ENCODE measurements around the gene YAP1.

YAP1 gene

GRCh38 chr11:102071497-102072472 lies 38.5 kb upstream of the YAP1 start:
- Histone ChIP-seq H3K4me1 (ENCODE audit: control insufficient read depth in 1 of 2, insufficient read depth in 1 of 2, low read depth in 1 of 2, low read length in 1 of 2) (no peaks in the 10 kb centered on the region), H3K36me3 (no peaks in the 10 kb centered on the region), H3K27ac (no peak overlapping the region), H3K9me3 (peaks cover 3% of the 10 kb centered on the region), H3K27me3 (no peaks in the 10 kb centered on the region), H3K4me3 (ENCODE audit: low read depth in 1 of 2, low read length in 1 of 2) (no peak overlapping the region)
- no peak for TF ChIP-seq CTCF (IDR thresholded peaks at IDR 0.05)

- Histone ChIP-seq H3K27ac (no peak overlapping the region), H3K9me3 (peaks cover 3% of the 10 kb centered on the region), H3K4me1 (ENCODE audit: control insufficient read depth in 1 of 2, insufficient read depth in 1 of 2, low read depth in 1 of 2, low read length in 1 of 2) (no peaks in the 10 kb centered on the region)
Observed at GRCh38 chr11:102073253-102073652, 37.0 kb upstream of the YAP1 start.

GRCh38 chr11:102079625-102080024 lies 30.6 kb upstream of the YAP1 start:
- Histone ChIP-seq H3K36me3 (no peaks in the 10 kb centered on the region), H3K4me1 (ENCODE audit: control insufficient read depth in 1 of 2, insufficient read depth in 1 of 2, low read depth in 1 of 2, low read length in 1 of 2) (no peaks in the 10 kb centered on the region), H3K27me3 (peaks cover 34% of the 10 kb centered on the region), H3K27ac (no peak overlapping the region), H3K9me3 (no peaks in the 10 kb centered on the region), H3K4me3 (ENCODE audit: low read depth in 1 of 2, low read length in 1 of 2) (no peak overlapping the region)
- TF ChIP-seq CTCF (IDR thresholded peaks at IDR 0.05) = no peak

More at GRCh38 chr11:102073253-102073652, 37.0 kb upstream of the YAP1 start:
- TF ChIP-seq CTCF (IDR thresholded peaks at IDR 0.05) = no peak
- Histone ChIP-seq H3K4me3 (ENCODE audit: low read depth in 1 of 2, low read length in 1 of 2) (no peak overlapping the region), H3K36me3 (no peaks in the 10 kb centered on the region), H3K27me3 (peaks cover 6% of the 10 kb centered on the region)

GRCh38 chr11:102081313-102081712 lies 28.9 kb upstream of the YAP1 start:
- no peaks in the 10 kb centered on the region for H3K4me1 ChIP-seq (ENCODE audit: control insufficient read depth in 1 of 2, insufficient read depth in 1 of 2, low read depth in 1 of 2, low read length in 1 of 2)
- H3K9me3 ChIP-seq = no peaks in the 10 kb centered on the region
- H3K27me3 ChIP-seq = peaks cover 47% of the 10 kb centered on the region
- H3K36me3 ChIP-seq = no peaks in the 10 kb centered on the region
- TF ChIP-seq CTCF (IDR thresholded peaks at IDR 0.05) = no peak
- no peak overlapping the region for H3K4me3 ChIP-seq (ENCODE audit: low read depth in 1 of 2, low read length in 1 of 2)
- no peak overlapping the region for H3K27ac ChIP-seq

- Histone ChIP-seq H3K4me3 (ENCODE audit: low read depth in 1 of 2, low read length in 1 of 2) (no peak overlapping the region), H3K36me3 (no peaks in the 10 kb centered on the region), H3K4me1 (ENCODE audit: control insufficient read depth in 1 of 2, insufficient read depth in 1 of 2, low read depth in 1 of 2, low read length in 1 of 2) (no peaks in the 10 kb centered on the region), H3K27me3 (peaks cover 60% of the 10 kb centered on the region), H3K27ac (no peak overlapping the region), H3K9me3 (no peaks in the 10 kb centered on the region)
- TF ChIP-seq CTCF (IDR thresholded peaks at IDR 0.05) = no peak
Observed at GRCh38 chr11:102085864-102086551, 24.2 kb upstream of the YAP1 start.
